HG03432 (cell line): ENCODE results near the gene TMEM37.

Experiments
- ATAC-seq: cut with Tn5 transposase; IDR thresholded peaks from one replicate; pipeline ENCODE4 v1.9.1; 2021; ENCODE audit warnings: mild to moderate bottlenecking, moderate library complexity; ENCODE audit not compliant: unreplicated experiment

TMEM37 gene

GRCh38 chr2:119476301-119477112, 44.9 kb downstream of the TMEM37 start:
- ATAC-seq, result peak; percentile 87

GRCh38 chr2:119477113-119477505, 45.5 kb downstream of the TMEM37 start:
- ATAC-seq, result no peak

- no peak for ATAC-seq
These were observed 46.7 kb downstream of the TMEM37 start for GRCh38 chr2:119478188-119478977.

GRCh38 chr2:119478978-119479295, 47.3 kb downstream of the TMEM37 start:
- no peak for ATAC-seq

DNA sequence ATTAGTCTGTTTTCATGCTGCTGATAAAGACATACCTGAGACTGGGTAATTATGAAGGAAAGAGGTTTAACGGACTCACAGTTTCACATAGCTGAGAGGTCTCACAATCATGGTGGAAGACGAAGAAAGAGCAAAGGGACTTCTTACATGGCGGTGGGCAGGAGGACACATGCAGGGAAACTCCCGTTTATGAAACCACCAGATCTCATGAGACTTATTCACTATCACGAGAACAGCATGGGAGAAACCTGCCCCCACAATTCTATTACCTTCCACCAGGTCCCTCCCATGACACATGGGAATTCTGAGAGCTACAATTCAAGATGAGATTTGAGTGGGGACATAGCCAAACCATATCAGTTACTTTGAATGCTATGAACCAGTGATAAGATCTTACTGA, 48.5 kb downstream of the TMEM37 start:
- ATAC-seq, result no peak

DNA sequence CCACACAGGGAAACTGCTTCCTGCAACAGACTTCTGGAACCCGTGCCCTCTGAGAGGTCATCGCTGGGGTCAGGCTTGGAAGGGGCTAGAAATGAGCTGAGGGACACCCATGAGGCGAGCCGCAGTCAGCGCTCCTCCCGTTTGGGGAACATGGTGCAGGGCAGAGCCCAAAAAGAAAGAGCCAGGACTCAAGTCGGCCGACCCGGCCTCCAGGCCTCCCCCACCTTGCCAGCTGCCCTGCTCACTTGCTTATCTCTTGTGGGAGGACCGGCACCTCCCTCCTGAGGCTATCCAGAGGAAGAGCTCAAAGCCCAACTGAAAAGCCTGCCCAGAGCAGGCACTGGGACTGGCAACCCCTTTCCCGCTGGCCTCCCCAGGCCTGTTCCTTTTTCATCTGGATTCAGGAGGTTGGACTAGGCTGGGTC, 49.1 kb downstream of the TMEM37 start:
- no peak for ATAC-seq

DNA sequence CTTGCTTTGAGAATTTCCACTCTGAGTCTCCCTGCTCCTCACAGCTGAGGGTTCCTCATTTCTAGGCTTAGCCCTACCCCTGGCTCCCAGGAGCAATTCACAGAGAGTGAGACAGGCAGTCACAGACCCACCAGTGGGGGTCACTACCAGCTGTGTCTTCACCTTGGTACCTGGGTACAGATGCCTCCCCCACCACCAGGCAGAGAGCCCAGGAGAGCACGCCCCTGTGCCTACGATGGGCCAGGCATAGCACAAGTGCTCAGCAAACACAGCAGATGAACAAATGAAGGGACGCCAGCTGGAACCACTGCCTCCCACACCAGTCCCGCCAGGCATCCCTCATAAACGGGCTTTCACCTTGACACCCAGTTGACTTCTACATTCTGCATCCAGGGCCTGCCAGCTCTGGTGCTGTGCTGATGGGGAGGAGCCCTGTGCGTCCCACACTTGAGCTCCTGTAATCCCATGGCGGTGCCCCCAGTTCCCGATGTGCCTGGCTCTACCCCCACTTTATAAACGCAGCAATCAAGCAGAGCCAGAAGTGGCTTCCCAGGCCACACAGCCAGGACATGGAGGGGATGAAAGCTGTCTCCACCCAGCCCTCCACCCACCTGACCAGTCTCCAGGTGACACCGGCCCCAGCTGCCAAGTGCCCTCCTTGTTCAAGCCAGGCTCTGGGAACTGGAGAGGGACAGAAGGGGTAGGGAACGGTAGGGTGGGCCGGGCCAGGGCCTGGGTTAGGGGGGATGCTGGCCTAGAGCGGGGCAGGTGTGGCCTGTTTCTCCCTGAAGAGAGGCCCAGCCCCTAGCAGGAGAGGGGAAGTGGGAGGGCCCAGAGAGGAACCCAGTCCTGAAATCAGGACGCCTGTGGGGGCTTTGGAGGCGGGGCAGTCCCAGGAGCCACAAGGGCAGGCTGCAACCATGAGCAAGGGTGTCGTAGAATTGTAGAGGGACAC, 50.1 kb downstream of the TMEM37 start:
- ATAC-seq, result no peak

DNA sequence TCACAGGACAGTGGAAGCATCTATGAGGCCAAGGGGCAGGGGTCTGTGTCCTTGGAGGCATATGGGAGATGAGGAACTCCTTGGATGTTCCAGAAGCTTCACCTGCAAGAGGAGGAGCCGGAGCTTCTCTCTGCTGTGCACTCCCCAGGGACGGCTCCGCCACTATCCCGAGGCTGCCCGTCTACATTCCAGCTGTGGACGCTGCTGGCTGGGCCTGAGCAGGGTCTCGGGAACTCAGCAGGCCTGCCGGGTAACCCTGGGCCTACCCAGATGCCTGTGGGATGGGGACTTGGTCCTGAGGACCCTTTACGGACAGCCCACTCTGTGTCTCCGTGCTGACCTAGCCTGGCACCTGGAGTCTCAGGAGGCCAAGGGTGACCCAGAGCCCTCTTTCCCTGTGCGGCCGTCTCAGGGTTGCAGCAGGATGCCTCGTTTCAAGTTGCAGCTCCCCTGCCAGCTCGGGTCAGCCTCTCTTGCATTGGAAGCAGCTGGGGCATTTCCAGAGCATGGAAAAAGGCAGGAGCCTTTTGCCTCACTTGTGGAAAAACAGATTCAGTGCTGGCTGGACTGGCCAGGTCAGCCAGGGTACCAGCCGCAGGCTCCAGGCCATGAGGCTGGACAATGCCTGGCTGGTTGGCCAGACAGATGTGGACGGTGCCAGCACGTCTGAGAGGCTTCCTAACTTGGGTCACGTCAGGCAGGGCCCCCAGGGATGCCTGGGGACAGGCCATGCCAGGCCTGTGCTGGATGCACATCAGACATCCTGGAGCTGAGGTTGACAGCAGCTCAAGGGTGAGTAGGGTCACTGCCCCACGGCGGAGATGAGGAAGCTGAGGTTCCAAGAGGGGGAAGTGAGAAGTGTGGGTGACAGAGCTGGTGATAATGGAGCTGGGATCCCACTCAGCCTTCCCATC, 51.1 kb downstream of the TMEM37 start:
- ATAC-seq, result no peak

- no peak for ATAC-seq
These were observed 51.7 kb downstream of the TMEM37 start for GRCh38 chr2:119483395-119483753.

- no peak for ATAC-seq
These were observed 52.5 kb downstream of the TMEM37 start for GRCh38 chr2:119483896-119484718.

DNA sequence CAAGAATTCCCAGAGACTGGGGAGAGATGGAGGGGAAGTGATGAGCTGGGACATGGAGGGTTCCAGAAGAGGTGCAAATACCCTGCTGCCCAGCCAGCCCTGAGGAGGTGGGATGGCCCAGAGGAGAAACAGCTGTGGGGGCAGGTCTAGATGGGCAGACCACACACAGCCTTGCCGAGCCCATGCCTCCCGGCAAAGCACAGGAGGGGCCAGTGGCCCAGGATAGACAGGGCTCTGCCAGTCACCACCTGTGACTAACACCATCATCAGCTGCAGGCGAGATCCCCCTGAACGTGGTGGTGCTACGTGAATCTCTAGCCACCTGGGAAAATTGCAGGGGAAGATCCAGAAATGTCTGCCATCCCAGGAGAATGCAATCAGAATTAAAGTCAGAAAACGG, 53.2 kb downstream of the TMEM37 start:
- ATAC-seq, result no peak

DNA sequence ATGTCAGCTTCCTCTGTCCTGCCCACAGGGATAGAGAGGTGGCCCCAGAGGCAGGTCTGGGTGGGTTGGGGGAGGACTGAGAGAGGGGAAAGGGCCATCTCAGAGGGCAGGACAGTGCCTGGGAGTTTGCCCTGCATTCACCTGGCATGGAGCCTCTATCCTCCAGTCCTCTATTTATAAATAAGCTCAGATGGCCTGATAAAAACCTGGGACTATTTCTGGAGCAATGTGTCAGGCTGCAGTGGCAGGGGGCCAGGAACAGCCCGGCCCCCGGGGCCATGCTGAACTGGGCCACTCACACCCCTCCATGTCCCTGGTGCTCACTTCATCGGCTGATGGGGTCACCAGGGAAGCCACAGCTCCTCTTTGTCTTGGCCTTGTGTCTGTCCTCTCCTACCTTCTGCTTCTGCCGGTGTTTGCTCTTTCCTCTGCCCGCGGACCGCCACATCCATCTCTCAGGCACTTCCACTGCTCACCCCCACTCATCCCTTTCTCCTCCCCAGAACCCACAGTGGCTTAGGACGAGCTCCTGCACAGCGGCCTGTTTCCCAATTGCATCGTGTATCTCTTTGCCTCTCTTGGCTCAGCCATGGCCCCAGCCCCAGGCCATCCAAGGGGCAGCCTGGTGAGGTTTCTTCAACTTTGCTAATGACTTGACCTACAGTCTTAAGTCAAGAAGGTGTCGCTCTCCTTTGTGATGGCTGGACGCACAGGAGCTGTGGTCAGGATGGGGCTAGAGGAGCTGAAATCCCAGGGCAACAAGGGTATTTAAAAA, 53.9 kb downstream of the TMEM37 start:
- no peak for ATAC-seq

GRCh38 chr2:119486196-119486827, 54.7 kb downstream of the TMEM37 start:
- no peak for ATAC-seq

DNA sequence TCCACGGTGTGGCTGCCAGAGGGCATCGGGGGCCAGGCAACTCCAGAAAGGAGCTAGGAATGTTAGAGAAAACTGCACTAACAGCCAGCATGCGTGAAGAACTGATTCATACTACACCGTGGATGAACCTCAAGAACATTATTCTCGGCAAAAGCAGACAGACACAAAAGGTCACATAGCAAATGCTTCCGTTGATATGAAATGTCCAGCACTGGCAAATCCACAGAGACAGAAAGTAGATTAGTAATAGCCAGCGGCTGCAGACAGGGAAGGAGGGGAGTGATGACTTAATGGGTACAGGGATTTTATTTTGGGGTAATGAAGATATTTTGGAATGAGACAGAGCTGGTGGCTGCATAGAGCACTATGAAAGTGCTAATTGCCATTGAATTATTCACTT, 55.2 kb downstream of the TMEM37 start:
- ATAC-seq, result no peak

DNA sequence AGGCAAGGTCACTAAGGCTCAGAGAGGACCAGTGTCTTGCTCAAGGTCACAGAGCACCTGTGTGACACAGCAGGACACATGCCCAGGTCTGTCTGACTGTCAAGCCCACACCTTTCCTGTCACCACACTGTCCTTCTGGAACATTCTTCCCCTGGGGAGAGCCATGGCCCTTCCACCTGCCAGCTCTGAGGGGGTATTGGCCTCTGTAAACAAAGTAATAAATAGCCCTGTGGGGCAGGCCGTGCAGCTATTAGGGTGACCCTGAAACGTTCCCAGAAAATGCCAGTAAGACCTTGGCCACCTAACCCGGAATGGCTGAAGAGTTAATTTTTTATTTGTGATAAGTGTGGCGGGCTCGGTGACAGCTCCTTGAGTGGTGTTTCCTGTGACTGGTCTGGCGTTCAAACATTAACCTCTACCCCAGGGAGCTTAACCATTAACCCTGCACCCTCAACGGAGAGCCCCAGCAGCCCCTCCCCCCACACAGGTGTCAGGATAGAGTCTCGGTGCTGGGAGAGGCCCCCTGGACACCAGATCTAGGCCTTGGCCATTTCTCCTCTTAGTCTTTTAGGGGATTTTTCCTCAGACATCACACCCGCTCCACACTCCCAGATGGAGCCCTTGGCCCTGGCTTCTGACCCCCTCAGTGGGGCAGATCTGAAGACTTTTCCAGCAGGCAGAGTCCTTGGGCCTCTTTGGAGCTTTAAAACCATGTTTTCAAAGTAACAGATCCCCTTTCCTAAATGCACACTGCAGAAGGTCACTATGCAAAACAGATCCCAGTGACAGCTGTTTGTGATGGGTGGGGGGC, 56.0 kb downstream of the TMEM37 start:
- peak; percentile 85 for ATAC-seq
